K562 (cell line): ENCODE data around the gene HDLBP.

ENCODE experiments used
- CTCF ChIP-seq, 3 experiments: IDR thresholded peaks in 2 of 3; conservative IDR thresholded peaks in 1 of 3; 2 replicates each; pipeline ENCODE4 v1.5.1; 2011 to 2012; ENCODE audit warnings: low read length in 3 of 3, mild to moderate bottlenecking in 3 of 3, control low read depth in 2 of 3, improper control_type of control experiment in 1 of 3, inconsistent platforms in 1 of 3, low read depth in 1 of 3, mixed read lengths in 1 of 3, moderate library complexity in 1 of 3; ENCODE audit not compliant: insufficient read depth in 2 of 3
- HSF4 ChIP-seq: fragments of 250-450 bp; sonication (Bioruptor Pico); IDR thresholded peaks from 2 replicates; pipeline ENCODE4 v2.1.2; 2022; ENCODE audit warnings: mild to moderate bottlenecking, moderate library complexity, borderline replicate concordance
- KLF6 ChIP-seq: fragments of 250-450 bp; sonication (Bioruptor Pico); IDR thresholded peaks from 2 replicates; pipeline ENCODE4 v1.4.0; 2020; ENCODE audit warnings: mild to moderate bottlenecking, moderate library complexity, borderline replicate concordance
- MXI1 ChIP-seq: IDR thresholded peaks from 2 replicates; pipeline ENCODE4 v1.6.1; 2011; ENCODE audit warnings: low read depth, mild to moderate bottlenecking, improper control_type of control experiment, low read length
- NFATC3 ChIP-seq: fragments of 450-650 bp; IDR thresholded peaks from 2 replicates; pipeline ENCODE4 v1.6.1; 2017; ENCODE audit warnings: mild to moderate bottlenecking
- SMAD3 ChIP-seq: fragments of 450-650 bp; formaldehyde crosslinking; conservative IDR thresholded peaks from 2 replicates; pipeline ENCODE4 v1.4.0; 2020; ENCODE audit warnings: mild to moderate bottlenecking
- TFE3 ChIP-seq: fragments of 450-650 bp; formaldehyde crosslinking; IDR thresholded peaks from 2 replicates; pipeline ENCODE4 v1.4.0; 2020; ENCODE audit warnings: mild to moderate bottlenecking, mixed read lengths
- ZKSCAN1 ChIP-seq: fragments of 150-350 bp; IDR thresholded peaks from 2 replicates; pipeline ENCODE4 v1.6.1; 2016; ENCODE audit warnings: low read depth, low read length
- ZNF75A ChIP-seq: fragments of 450-650 bp; formaldehyde crosslinking; IDR thresholded peaks from 2 replicates; pipeline ENCODE4 v1.4.0; 2020; ENCODE audit warnings: mild to moderate bottlenecking

DNA sequence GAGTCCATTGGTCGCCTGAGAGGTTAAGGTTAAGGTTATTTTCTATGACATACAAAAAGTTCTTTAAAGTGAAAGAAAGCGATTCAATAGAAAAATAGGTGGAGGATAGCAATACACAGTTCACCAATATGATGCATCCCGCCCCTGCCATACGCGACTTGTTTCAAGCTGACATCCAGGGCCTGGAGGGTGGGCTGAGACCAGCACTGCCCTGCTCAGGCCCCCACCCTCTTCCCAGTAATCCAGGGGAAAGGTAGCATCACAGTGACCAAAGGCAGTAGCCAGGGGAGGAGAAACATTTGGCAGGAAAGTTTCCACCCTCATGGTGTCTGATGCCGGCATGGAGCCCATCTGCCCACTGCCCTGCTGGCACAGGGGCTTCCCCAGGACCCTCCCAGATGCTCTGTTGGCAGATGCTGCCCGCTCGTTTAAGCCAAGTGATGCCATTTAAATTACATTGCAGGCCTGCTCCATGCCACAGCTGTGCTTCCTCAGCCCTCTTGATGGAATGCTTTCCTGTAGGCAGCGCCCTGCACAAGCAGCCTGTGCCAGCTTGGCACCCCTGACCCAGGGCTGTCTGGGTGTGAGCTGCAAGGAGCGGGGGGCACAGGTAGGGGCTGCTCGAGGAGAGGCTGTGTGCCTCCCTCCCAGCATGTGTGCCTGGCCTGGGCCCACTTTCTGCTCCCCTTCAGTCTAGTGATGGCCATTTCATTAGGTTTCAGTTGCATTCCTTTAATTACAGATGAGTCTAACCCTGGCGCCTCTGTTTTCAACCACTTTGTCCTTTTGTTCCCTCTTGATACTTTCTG, 137.7 kb downstream of the HDLBP start:
- TF ChIP-seq ZNF75A (CRISPR knock-in tag) (no peak), KLF6 (no peak), SMAD3 (no peak), CTCF (IDR thresholded peaks at IDR 0.05 in 2 of 3, conservative IDR thresholded peaks at IDR 0.05 in 1 of 3; ENCODE audit: insufficient read depth in 2 of 3, low read depth in 1 of 3, low read length in 3 of 3) (no peak), MXI1 (no peak), NFATC3 (no peak), TFE3 (CRISPR knock-in tag) (no peak), HSF4 (CRISPR knock-in tag) (no peak), ZKSCAN1 (no peak)
